Lung (tissue), 12 donors: ENCODE results near the gene MRPS7. TPM values are rescaled to one million over a fixed set of nuclear protein-coding genes. Genes with fewer than 3 reads are reported as not detected.

ENCODE experiments used
- ATAC-seq: fragments of 200-7000 bp; cut with Tn5 transposase; one replicate; pipeline ENCODE4 v1.9.1; 2020; ENCODE audit warnings: moderate number of reproducible peaks; ENCODE audit not compliant: insufficient read depth, low FRiP score
- DNase-seq, 3 donors: peaks; one replicate each; pipeline ENCODE4 v3.0.0-alpha.2; 2013 to 2017
- H3K27ac ChIP-seq, 2 donors: one replicate each; pipeline ENCODE4 v1.5.1; 2013; ENCODE audit warnings: mild to moderate bottlenecking in 2 of 2, moderate library complexity in 2 of 2, control low read depth in 1 of 2, inconsistent platforms in 1 of 2, low read depth in 1 of 2, low read length in 1 of 2
- H3K27me3 ChIP-seq, 3 donors: one replicate each; pipeline ENCODE4 v1.5.1; 2013; ENCODE audit warnings: low read length in 2 of 3; ENCODE audit not compliant: control insufficient read depth in 3 of 3, insufficient read depth in 3 of 3
- H3K36me3 ChIP-seq, 4 donors: one replicate each; pipeline ENCODE4 v1.5.1; 2013; ENCODE audit warnings: low read length in 4 of 4, mild to moderate bottlenecking in 1 of 4, moderate library complexity in 1 of 4; ENCODE audit not compliant: control insufficient read depth in 4 of 4, insufficient read depth in 4 of 4
- H3K4me1 ChIP-seq, 5 donors: one replicate each; pipeline ENCODE4 v1.5.1; 2013; ENCODE audit warnings: low read length in 5 of 5, mild to moderate bottlenecking in 2 of 5, moderate library complexity in 1 of 5; ENCODE audit not compliant: control insufficient read depth in 5 of 5, insufficient read depth in 5 of 5
- H3K4me3 ChIP-seq: one replicate; pipeline ENCODE4 v1.5.1; 2013; ENCODE audit warnings: mild to moderate bottlenecking, control low read depth, moderate library complexity
- H3K9ac ChIP-seq, 2 donors: one replicate each; pipeline ENCODE4 v1.5.1; 2013; ENCODE audit warnings: low read length in 2 of 2, control low read depth in 1 of 2; ENCODE audit not compliant: insufficient read depth in 1 of 2
- H3K9me3 ChIP-seq, 4 donors: one replicate each; pipeline ENCODE4 v1.5.1; 2013; ENCODE audit warnings: low read length in 3 of 4, mild to moderate bottlenecking in 1 of 4, moderate library complexity in 1 of 4; ENCODE audit not compliant: control insufficient read depth in 4 of 4, insufficient read depth in 3 of 4
- WGBS, 2 donors: extraction: QIAGEN DNeasy Blood & Tissue Kit; methylation state at CpG; one replicate each; pipeline ENCODE4 v1.1.7; 2013; 5-methylcytosine and 5-hydroxymethylcytosine counted together
- polyA plus RNA-seq, 2 donors: library from polyadenylated mRNA; stranded (reverse); fragments of 200-250 nt; gene quantifications; one replicate each; pipeline ENCODE4 v1.2.1, GENCODE V29; 2013
- total RNA-seq, 2 donors: library from RNA; depleted of rRNA in 1 of 2; stranded (reverse); fragments of >200 nt in 1 of 2; gene quantifications; one replicate each; pipeline ENCODE4 v1.2.1, GENCODE V29; 2014 to 2021
- TF ChIP-seq, protein P1 (sequence below): IDR thresholded peaks from 2 replicates; pipeline ENCODE4 v1.5.1; 2012; ENCODE audit warnings: mild to moderate bottlenecking; ENCODE audit errors: control extremely low read depth, extremely low read depth
- donor health status: control.
- donor health status: control.
- donor health status: Bipolar disorder and iron deficiency.
- donor health status: healthy.
- donor health status: DM: yes; HTN: yes; CAD: no.

MRPS7 gene
- total and polyA plus RNA-seq, 4 donors = 40.0 to 61.7 (median 50.8) TPM

DNA sequence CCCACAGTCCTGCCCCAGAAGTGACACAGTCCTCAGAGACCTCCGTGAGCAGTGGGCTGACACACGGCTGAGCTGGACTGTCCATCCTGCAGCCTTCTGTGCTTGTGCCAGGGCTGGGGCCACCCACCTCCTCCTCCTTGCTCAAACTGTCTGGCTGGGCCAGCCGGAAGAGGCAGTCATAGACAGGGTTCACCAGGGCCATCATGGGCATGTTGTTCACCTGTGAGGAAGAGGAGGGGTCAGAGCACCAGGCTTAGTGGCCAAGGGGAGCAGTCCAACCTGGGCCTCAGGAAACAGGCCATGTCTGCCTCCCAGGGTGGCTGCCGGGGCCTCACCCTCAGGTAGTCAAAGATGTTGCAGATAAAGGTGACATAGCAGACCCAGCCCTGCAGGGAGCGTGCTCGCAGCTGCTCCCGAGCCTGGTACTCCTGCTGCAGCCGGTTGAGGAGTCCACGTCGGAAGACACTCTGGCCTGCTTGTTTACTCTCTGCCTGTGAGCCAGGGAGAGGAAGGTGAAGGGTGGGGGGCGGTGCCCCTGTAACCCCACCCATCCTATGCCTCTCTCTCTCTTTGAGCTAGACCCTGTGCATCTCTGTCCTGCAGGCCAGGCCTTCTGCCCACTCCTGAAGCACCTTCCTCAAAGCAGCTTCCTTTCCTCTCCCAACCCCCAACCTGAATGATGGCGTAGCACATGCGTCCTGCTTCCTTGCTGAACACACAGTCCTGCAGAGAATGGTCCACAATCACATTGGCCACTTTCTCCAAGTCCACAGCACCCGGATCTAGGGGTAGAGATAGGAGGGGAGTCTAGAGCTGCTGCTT is 5.9 kb downstream of the MRPS7 start:
- ATAC-seq (no peak), DNase-seq (peak in 2 of 3 donors; percentile 26 to 38)
- H3K4me1 ChIP-seq = peaks cover 1 to 28% (median 3%) of the 10 kb centered on the region in 5 donors
- TF ChIP-seq, protein P1, sequence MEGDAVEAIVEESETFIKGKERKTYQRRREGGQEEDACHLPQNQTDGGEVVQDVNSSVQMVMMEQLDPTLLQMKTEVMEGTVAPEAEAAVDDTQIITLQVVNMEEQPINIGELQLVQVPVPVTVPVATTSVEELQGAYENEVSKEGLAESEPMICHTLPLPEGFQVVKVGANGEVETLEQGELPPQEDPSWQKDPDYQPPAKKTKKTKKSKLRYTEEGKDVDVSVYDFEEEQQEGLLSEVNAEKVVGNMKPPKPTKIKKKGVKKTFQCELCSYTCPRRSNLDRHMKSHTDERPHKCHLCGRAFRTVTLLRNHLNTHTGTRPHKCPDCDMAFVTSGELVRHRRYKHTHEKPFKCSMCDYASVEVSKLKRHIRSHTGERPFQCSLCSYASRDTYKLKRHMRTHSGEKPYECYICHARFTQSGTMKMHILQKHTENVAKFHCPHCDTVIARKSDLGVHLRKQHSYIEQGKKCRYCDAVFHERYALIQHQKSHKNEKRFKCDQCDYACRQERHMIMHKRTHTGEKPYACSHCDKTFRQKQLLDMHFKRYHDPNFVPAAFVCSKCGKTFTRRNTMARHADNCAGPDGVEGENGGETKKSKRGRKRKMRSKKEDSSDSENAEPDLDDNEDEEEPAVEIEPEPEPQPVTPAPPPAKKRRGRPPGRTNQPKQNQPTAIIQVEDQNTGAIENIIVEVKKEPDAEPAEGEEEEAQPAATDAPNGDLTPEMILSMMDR = no peak
- WGBS, 2 donors = 51 to 54% methylated on average over 14 of the region's 14 CpGs
- no peak overlapping the region for H3K9ac ChIP-seq
- no peaks in the 10 kb centered on the region for H3K9me3 ChIP-seq
- peak overlapping the region in 1 of 2 donors; percentile 13 for H3K27ac ChIP-seq
- no peaks in the 10 kb centered on the region for H3K27me3 ChIP-seq
- no peak overlapping the region for H3K4me3 ChIP-seq
- H3K36me3 ChIP-seq = peaks cover 7 to 29% (median 13%) of the 10 kb centered on the region in 4 donors

DNA sequence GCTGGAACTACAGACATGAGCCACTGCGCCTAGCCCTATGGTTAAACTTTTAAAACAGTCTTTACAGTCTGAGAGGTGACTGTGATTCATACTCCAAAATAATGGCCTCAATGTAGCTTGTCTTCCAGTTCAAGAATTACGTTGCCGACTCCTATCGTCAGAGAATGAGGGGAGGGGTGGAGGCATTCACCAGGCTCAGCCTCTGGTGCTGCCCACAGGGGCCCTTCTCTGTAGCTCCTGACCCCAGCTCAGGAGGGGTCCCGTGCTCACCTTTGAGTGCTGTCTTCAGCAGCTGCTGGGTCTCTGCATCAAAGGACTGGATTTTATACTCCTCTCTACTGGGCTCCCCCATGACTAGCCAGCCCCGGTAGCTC is 8.2 kb downstream of the MRPS7 start:
- TF ChIP-seq, protein P1 = no peak
- H3K27ac ChIP-seq = peak overlapping the region; percentile 92 to 95
- no peak overlapping the region for H3K4me3 ChIP-seq
- H3K9me3 ChIP-seq = no peaks in the 10 kb centered on the region
- DNase-seq (no peak), ATAC-seq (no peak)
- H3K27me3 ChIP-seq = no peaks in the 10 kb centered on the region
- WGBS, 2 donors = 19% methylated on average over 6 of the region's 6 CpGs
- H3K36me3 ChIP-seq = peaks cover 3 to 20% (median 7%) of the 10 kb centered on the region in 4 donors
- H3K9ac ChIP-seq = peak overlapping the region; percentile 11 to 56
- peaks cover 0 to 27% (median 3%) of the 10 kb centered on the region in 5 donors for H3K4me1 ChIP-seq

GRCh38 chr17:75270218-75270965 is 8.7 kb downstream of the MRPS7 start:
- peak overlapping the region; percentile 92 to 95 for H3K27ac ChIP-seq
- no peaks in the 10 kb centered on the region for H3K27me3 ChIP-seq
- H3K36me3 ChIP-seq = peaks cover 3 to 19% (median 7%) of the 10 kb centered on the region in 4 donors
- ATAC-seq (peak; percentile 39), DNase-seq (peak; percentile 72 to 76 (median 75))
- H3K9me3 ChIP-seq = no peaks in the 10 kb centered on the region
- peaks cover 0 to 27% (median 3%) of the 10 kb centered on the region in 5 donors for H3K4me1 ChIP-seq
- WGBS, 2 donors = 0 to 1% methylated on average over 47 of the region's 47 CpGs
- TF ChIP-seq, protein P1 = no peak
- peak overlapping the region; percentile 11 to 56 for H3K9ac ChIP-seq
- peak overlapping the region; percentile 73 for H3K4me3 ChIP-seq
